Ascending aorta (tissue), 2 donors: ENCODE measurements around the gene SOX13. TPM values are rescaled to one million over a fixed set of nuclear protein-coding genes. Genes with fewer than 3 reads are reported as not detected.
"Not testable (repeated sequence)": the region's sequence is repeated elsewhere in the genome, so short reads cannot be mapped to it uniquely, and the experiment has no call there.

Source experiments
- DNase-seq, 2 donors: peaks; one replicate each; pipeline ENCODE4 v3.0.0-alpha.2; 2019; ENCODE audit warnings: low spot score in 2 of 2
- H3K27ac ChIP-seq, 2 donors: fragments of 200-600 bp; sonication (generic); one replicate each; pipeline ENCODE4 v1.5.1; 2016 to 2017; ENCODE audit warnings: mild to moderate bottlenecking in 1 of 2
- H3K27me3 ChIP-seq: fragments of 200-600 bp; sonication (generic); one replicate; pipeline ENCODE4 v1.5.1; 2017
- H3K36me3 ChIP-seq, 2 donors: fragments of 200-600 bp; sonication (generic); one replicate each; pipeline ENCODE4 v1.5.1; 2016
- H3K4me1 ChIP-seq, 2 donors: fragments of 200-600 bp; sonication (generic); one replicate each; pipeline ENCODE4 v1.5.1; 2016 to 2017; ENCODE audit warnings: mild to moderate bottlenecking in 1 of 2
- H3K4me3 ChIP-seq, 2 donors: fragments of 200-600 bp; sonication (generic); one replicate each; pipeline ENCODE4 v1.5.1; 2016 to 2017; ENCODE audit warnings: mild to moderate bottlenecking in 1 of 2
- H3K9me3 ChIP-seq, 2 donors: fragments of 200-600 bp; sonication (generic); one replicate each; pipeline ENCODE4 v1.5.1; 2016
- CTCF ChIP-seq, 3 experiments: fragments of 200-600 bp in 2 of 3; fragments of 450-650 bp in 1 of 3; sonication (generic) in 2 of 3; IDR thresholded peaks; one replicate each; pipeline ENCODE4 v1.5.1; 2016 to 2019; ENCODE audit warnings: antibody characterized with exemption in 3 of 3, mild to moderate bottlenecking in 1 of 3, moderate library complexity in 1 of 3
- intact Hi-C: fragments of 100-400 bp; cut with DNase I; formaldehyde crosslinking; loops from one replicate; pipeline ENCODE4 v1.15.1; 2023
- total RNA-seq: library from RNA; depleted of rRNA; stranded (reverse); fragments of >200 nt; gene quantifications from one replicate; pipeline ENCODE4 v1.1.0, GENCODE V29; 2016

Gene SOX13
- total RNA-seq, 1 donor from 2014 or later, result 70.1 TPM

DNA sequence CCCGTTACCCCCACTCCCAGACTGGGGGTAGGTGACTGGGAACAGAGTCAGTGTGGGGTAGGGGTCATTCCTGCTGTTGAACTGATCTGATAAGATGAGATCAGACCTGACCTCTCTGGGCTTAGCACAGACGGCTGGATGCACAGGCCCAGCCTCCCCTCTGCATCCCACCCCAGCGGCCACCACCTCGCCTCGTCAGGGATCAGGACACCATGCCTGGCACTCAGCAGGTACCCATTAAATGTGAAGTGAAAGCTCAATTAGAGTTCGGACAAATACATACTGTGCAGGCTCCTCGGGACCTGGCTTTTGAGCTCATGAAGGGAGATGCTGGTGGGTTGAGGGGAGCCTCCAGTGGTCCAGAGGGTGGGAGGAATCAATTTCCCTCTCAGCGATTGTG is 15.7 kb downstream of the SOX13 start:
- Histone ChIP-seq H3K9me3 (no peaks in the 10 kb centered on the region), H3K4me3 (peak overlapping the region; percentile 10 to 33), H3K36me3 (no peaks in the 10 kb centered on the region), H3K27ac (peak overlapping the region; percentile 60 to 77), H3K4me1 (peaks cover 14 to 41% of the 10 kb centered on the region in 2 donors), H3K27me3 (no peaks in the 10 kb centered on the region)
- TF ChIP-seq CTCF (IDR thresholded peaks at IDR 0.05), result no peak
- DNase-seq, result no peak
- intact Hi-C loops, result no loop called here

- DNase-seq, result peak in 1 of 2 donors; percentile 75
- peak in 2 of 3 experiments; percentile 19 to 20 for TF ChIP-seq CTCF (IDR thresholded peaks at IDR 0.05)
- H3K36me3 ChIP-seq, result no peaks in the 10 kb centered on the region
- intact Hi-C loops, result no loop called here
- peaks cover 11 to 36% of the 10 kb centered on the region in 2 donors for H3K4me1 ChIP-seq
- no peaks in the 10 kb centered on the region for H3K27me3 ChIP-seq
- H3K9me3 ChIP-seq, result no peaks in the 10 kb centered on the region
- H3K4me3 ChIP-seq, result peak overlapping the region; percentile 10 to 33
- H3K27ac ChIP-seq, result peak overlapping the region; percentile 60 to 77
Observed at GRCh38 chr1:204089044-204089751, 16.3 kb downstream of the SOX13 start.

DNA sequence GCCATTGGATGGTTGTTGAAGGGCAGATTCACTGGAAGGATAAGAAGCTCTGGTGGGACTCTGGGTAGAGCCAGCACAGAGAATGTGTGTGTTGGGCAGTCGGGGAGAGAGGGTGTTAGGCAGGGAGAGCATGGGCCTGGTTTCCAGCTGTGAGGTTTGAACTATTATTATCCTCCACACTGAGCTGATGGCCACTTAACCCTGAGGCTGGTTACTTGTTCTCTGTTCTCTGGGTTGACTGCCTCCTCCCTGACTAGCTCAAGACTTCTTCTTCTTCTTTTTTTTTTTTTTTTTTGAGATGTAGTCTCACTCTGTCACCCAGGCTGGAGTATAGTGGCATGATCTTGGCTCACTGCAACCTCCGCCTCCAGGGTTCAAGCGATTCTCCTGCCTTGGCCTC is 17.2 kb downstream of the SOX13 start:
- Histone ChIP-seq H3K4me1 (peaks cover 10 to 28% of the 10 kb centered on the region in 2 donors), H3K27ac (peak overlapping the region in 1 of 2 donors; percentile 77)
- H3K4me3 ChIP-seq, H3K27me3 ChIP-seq, intact Hi-C loops, DNase-seq, H3K9me3 ChIP-seq, H3K36me3 ChIP-seq: not testable (repeated sequence)

DNA sequence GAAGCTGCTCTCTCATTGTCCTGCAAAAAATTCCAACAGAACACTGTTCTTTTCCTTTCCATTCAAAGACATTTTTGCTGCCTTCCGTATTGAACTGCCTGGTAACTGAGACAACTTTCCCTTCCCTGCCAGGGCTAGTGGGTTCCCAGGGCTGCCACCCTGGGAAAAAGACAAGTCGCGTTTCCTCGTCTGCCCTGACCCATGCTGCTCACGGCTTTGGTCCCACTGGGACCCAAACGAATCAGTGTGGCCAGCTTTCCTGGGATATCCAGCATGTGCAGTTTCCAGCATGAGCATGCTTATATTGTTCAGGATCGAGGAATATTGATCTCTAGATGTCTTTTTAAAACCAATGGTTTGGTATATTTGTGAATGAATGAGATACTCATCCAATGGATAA is 18.2 kb downstream of the SOX13 start:
- Histone ChIP-seq H3K27ac (no peak overlapping the region), H3K4me1 (peaks cover 10 to 28% of the 10 kb centered on the region in 2 donors)

DNA sequence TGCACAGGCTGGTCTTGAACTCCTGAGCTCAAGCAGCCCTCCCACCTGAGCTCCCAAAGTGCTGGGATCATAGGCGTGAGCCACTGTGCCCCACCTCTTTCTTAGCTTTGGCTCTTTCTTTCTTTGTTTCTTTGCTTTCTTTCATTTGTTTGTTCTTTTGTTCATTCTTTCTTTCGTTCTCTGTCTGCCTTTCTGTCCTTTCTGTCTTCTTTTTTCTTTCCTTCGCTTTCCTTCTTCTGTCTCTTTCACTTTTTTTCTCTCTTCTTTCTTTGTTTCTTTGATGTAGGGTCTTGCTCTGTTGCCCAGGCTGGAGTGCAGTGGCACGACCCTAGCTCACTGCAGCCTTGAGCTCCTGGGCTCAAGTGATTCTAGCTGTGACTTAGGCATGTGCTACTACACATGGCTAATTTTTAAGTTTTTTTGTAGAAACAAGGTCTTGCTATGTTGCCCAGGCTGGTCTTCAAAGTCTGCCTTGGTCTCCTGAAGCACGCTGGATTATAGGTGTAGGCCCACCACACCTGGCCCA is 18.9 kb downstream of the SOX13 start:
- DNase-seq, result no peak
- TF ChIP-seq CTCF (IDR thresholded peaks at IDR 0.05), result no peak
- Histone ChIP-seq H3K9me3 (no peaks in the 10 kb centered on the region), H3K27me3 (no peaks in the 10 kb centered on the region), H3K4me3 (no peak overlapping the region), H3K27ac (no peak overlapping the region), H3K36me3 (no peaks in the 10 kb centered on the region), H3K4me1 (peaks cover 10 to 28% of the 10 kb centered on the region in 2 donors)
- intact Hi-C loops, result no loop called here

More for the DNA sequence above, 18.2 kb downstream of the SOX13 start:
- intact Hi-C loops, result no loop called here
- Histone ChIP-seq H3K9me3 (no peaks in the 10 kb centered on the region), H3K36me3 (no peaks in the 10 kb centered on the region), H3K27me3 (no peaks in the 10 kb centered on the region), H3K4me3 (no peak overlapping the region)
- DNase-seq, result no peak
- no peak for TF ChIP-seq CTCF (IDR thresholded peaks at IDR 0.05)

DNA sequence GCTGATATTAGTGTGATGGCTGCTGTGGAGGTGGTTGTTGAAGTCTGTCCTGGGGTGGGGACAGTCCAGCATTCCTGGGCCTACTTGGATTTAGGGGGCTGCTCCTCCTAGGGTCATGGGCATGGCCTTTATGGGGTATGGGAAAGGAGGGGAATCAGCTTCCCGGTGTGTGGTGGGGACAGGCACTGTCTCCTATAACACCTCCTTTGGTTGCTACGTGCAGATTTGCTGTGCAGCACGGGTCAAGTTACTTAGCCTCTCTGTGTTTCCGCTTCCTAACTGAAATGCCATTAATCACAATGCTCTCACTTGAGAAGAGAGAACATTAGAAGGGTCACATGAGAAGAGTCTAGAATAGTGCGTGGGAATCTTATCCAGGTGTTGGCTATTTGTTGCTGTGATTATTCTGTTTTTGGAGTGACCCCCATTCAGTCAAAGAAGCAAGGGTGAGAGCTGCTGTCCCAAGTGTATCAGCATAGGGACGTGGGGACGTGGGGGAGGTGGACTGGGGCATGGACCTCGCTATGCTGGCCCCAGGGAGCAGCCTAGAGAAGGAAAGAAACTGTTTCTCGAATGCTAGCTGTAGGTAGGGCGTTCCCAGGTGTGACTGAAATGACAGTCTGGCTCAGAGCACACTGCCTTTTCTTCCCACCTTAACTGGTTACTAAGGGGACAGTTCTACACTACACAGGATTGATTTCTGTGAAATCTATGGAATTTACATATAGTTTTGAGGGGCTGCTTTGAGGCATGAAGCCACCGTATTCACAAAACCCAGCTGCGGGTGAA is 19.9 kb downstream of the SOX13 start:
- no peaks in the 10 kb centered on the region for H3K27me3 ChIP-seq
- H3K9me3 ChIP-seq, result no peaks in the 10 kb centered on the region
- TF ChIP-seq CTCF (IDR thresholded peaks at IDR 0.05), result no peak
- H3K36me3 ChIP-seq, result no peaks in the 10 kb centered on the region
- no peak overlapping the region for H3K27ac ChIP-seq
- intact Hi-C loops, result no loop called here
- H3K4me1 ChIP-seq, result peaks cover 10 to 21% of the 10 kb centered on the region in 2 donors
- H3K4me3 ChIP-seq, result no peak overlapping the region
- DNase-seq, result no peak
